H7 (cell line): ENCODE results near the gene DOCK3. TPM values are rescaled to one million over a fixed set of nuclear protein-coding genes. Genes with fewer than 3 reads are reported as not detected.
A peak's percentile ranks its signal among the peaks of the same experiment; 100 is the strongest.

Experiments
- DNase-seq: peaks from one replicate; pipeline ENCODE4 v3.0.0; 2012
- H3K27me3 ChIP-seq: 2 replicates; pipeline ENCODE4 v1.6.0; 2011; ENCODE audit warnings: mild to moderate bottlenecking, low read length; ENCODE audit not compliant: control insufficient read depth, insufficient read depth
- H3K36me3 ChIP-seq: replicated peaks from 2 replicates; pipeline ENCODE4 v1.5.1; 2011; ENCODE audit warnings: low read length; ENCODE audit not compliant: control insufficient read depth, insufficient read depth
- H3K4me3 ChIP-seq: 2 replicates; pipeline ENCODE4 v1.5.1; 2011; ENCODE audit warnings: low read depth, mild to moderate bottlenecking, control low read depth, low read length, moderate library complexity; ENCODE audit not compliant: insufficient read depth
- total RNA-seq: library from RNA; depleted of rRNA; stranded (reverse); fragments of >200 nt; shearing (Covaris generic); gene quantifications from 2 replicates; pipeline ENCODE4 v1.2.3, GENCODE V29; 2014

Gene DOCK3
- total RNA-seq, 1 experiment from 2014 or later = 2.0 TPM

DNA sequence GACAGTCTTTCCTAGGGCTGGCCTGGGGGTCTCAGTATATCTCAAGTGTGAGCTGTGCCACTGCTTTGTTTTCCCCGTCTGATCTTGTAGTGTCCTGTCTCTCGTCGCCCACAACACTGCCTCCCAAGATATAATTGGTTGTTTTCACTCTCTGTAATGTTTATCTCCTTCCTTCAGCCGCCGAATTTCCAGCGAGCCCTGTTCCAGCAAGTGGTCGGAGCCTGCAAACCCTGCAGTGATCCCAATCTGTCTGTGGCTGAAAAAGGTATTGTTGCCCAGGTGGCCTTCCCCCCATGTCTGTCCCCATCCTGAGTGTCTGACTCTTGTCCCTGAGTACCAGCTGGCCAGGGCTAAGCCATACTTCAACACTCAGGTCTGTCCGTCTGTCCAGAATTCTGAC lies 700.8 kb downstream of the DOCK3 start:
- DNase-seq = no peak
- H3K36me3 ChIP-seq = no peaks in the 10 kb centered on the region; the same call in none of the 2 replicates

DNA sequence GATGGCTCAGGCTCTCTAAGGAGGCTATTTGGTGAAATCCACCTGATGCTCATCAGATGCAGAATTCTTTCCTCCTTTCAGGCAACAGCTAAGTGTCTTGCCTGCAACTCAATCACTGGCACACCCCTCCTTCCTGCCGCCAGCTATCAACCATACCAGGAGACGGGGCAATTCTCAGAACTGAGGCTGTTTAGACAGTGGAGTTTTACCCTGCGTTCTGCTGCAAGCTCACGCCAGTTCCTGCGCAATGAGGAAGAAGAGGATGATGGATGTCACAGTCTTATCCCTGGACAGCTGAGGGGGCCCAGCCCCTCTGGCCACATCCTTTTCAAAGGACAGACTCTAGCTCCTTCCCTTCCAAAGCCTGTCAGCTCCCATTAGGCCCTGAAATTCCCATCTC lies 703.3 kb downstream of the DOCK3 start:
- DNase-seq = no peak
- Histone ChIP-seq H3K27me3 (no peaks in the 10 kb centered on the region), H3K4me3 (no peak overlapping the region), H3K36me3 (no peaks in the 10 kb centered on the region; the same call in none of the 2 replicates)

More for the DNA sequence above, 700.8 kb downstream of the DOCK3 start:
- no peak overlapping the region for H3K4me3 ChIP-seq
- H3K27me3 ChIP-seq = no peaks in the 10 kb centered on the region

DNA sequence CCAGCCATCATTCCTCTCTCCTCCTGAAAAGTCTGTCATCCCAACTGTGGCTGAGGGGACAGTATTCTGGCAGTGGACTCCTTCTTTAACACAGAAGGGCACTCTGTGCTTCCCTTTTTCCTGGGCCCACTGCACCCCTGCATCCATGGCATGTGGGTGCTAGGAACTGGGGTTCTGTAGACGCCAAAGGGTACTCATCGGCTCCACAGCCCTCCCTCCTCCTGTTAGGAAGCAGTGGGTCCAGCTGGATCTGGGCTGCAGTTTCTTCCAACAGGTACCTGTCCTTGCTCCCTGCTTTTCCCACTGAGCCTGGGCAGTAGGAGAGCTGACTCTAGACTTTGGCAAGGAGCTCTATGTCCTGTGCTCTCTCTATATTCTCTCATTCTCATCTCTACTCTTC lies 704.0 kb downstream of the DOCK3 start:
- no peak for DNase-seq
- H3K27me3 ChIP-seq = no peaks in the 10 kb centered on the region
- H3K4me3 ChIP-seq = no peak overlapping the region

DNA sequence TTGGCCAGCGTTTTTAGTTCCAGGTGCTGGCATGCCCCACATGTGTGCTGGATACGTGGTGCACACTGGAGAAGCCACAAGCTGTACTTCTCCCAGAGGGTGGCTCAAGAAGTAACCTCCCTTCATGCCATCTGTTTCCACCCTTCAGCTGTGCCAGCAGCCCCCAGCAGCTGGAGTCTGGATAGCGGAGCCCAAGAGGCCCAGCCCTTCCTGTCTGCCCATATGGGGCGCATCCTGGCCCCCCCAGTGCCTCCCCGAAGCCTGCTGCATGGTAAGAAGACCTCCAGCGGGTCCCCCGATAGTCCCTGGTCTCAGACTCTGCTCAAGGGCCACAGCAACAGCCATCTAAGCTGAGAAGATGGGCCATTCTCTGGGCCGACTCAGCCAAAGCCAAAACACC lies 704.6 kb downstream of the DOCK3 start:
- DNase-seq = no peak
- Histone ChIP-seq H3K36me3 (no peaks in the 10 kb centered on the region; the same call in none of the 2 replicates), H3K27me3 (no peaks in the 10 kb centered on the region), H3K4me3 (no peak overlapping the region)

More for the DNA sequence above, 704.0 kb downstream of the DOCK3 start:
- no peaks in the 10 kb centered on the region; the same call in none of the 2 replicates for H3K36me3 ChIP-seq

DNA sequence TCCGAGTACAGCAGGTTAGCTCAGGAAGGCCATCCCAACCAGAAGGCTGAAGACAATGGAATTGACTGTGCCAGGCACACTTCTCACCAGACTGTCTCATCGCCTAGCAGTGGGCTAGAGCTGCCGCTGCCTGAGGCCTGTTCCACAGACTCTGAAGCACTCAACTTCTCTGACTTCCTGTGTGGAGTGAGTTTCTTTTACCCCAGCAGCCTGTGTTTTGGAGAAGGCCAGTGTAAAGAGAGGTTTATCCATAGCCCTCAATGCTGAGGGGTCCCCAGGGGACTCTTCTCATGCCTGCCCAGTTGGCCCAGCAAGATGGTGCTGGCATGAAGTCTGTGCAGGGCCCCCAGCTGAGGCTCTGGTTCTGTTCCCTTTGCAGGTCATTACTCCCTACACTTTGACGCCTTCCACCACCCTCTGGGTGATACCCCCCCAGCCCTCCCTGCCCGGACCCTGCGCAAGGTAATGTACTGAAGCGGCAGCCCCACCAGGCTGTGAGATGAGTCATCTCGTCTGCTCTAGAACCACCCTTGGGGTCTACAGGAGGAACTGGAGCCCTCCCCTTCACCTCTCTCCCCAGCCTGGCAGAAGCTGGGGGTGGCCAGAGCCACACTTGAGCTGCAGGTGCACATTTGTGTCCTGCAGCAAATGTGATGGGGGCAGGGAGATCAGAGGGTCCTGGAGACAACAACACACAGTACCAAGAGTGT lies 705.2 kb downstream of the DOCK3 start:
- H3K36me3 ChIP-seq = no peaks in the 10 kb centered on the region; the same call in 1 of the 2 replicates
- no peaks in the 10 kb centered on the region for H3K27me3 ChIP-seq
- H3K4me3 ChIP-seq = no peak overlapping the region
- no peak for DNase-seq

DNA sequence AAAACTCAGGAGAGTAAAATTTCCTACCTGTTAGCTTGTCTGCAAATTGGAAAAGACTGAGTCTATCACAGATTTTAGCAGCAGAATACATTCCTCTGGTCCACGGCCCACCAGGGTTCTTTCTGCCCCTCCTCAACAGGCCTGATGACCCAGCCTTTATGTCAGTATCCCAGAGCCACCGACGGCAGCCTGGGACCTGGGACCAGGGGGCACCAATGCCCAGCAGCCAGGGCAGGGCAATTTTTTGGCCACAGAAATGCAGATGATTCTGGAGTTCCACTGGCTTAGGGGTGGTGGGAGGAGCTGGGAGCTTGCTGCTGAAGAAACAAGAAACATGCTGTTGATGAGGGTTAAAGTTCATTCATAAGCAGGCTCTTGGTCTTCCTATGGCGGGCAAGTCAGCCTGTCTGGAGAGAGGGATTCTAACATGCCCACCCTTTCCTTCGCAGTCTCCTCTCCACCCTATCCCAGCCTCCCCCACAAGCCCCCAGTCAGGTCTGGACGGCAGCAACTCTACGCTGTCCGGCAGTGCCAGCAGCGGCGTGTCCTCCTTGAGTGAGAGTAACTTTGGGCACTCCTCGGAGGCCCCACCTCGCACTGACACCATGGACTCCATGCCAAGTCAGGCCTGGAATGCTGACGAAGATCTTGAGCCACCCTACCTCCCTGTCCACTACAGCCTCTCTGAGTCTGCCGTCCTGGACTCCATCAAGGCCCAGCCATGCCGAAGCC lies 706.0 kb downstream of the DOCK3 start:
- H3K27me3 ChIP-seq = no peaks in the 10 kb centered on the region
- H3K36me3 ChIP-seq = no peaks in the 10 kb centered on the region
- no peak for DNase-seq
- H3K4me3 ChIP-seq = no peak overlapping the region

DNA sequence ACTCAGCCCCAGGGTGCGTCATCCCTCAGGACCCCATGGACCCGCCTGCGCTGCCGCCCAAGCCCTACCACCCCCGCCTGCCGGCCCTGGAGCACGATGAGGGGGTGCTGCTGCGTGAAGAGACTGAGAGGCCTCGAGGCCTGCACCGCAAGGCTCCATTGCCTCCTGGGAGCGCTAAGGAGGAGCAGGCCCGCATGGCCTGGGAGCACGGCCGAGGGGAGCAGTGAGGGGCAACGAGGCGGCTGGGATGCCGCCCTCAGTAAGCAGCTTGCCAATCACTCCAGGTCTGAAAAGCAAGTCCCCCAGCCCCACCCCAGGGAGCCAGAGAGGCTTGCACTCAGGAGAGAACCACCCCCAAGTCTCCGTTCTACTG lies 706.6 kb downstream of the DOCK3 start:
- no peak for DNase-seq
- Histone ChIP-seq H3K27me3 (no peaks in the 10 kb centered on the region), H3K4me3 (no peak overlapping the region), H3K36me3 (peaks cover 3% of the 10 kb centered on the region)

DNA sequence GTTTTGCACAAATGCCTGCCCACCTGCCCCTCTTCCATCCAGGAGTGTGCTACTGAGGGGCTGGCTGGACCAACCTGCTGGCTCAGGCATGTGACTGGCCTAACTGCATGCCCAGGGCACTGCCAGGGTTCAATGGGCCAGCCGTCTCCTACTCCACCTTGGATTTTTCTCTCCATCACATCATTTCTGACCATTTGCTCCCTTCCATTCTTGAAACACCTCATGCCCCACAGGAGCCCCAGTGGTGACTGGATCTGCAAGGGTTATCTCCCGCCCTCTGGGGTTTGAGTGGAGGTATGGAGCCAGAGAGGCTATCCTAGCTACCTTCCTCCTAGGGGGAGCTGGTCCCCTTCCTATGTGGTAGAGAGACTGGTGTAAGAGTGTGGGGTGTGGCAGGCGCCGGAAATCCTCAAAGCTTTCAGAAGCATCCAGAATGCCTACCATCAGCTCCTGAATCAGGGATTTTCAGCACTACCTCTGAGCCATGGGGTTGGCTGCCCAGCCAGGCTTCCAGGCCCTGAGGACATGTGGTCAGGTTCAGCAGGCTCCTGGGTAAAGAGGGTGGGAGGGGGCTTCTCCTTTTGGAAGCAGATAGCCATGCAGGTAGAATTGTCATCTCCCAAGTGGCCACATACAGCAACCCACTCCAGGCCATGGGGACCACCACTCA lies 707.5 kb downstream of the DOCK3 start:
- H3K4me3 ChIP-seq = no peak overlapping the region
- DNase-seq = peak; percentile 65
- H3K27me3 ChIP-seq = no peaks in the 10 kb centered on the region
- peaks cover 8% of the 10 kb centered on the region for H3K36me3 ChIP-seq

DNA sequence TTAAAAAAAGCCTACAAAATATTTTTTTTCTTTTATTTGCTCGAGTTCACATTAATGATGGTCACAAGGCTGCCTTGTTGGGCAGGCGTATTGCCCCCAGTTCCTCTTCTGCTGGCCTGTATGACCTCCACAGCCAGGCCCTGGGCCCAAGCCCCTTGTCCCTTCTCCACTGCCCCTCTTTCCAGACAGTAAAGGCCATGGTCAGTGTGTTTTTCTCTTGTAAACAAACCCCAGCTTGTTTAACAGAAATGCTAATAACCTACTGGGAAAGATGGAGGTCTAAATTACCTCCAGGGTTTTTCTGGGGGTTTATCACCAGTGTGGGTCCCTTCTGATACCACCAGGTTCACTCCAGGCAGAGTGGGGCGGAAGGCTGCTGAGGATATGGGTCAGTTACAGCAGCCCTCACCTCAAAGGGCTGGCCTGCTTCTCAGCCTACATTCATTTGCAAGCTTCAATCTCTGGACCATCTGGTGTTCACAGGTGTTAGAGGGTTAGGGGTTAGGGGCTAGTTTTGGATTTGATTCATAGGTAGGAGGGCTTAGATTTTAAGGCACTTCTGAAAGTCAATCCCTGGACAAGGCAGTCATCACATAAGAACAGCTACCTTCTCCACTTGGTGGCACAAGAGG lies 708.3 kb downstream of the DOCK3 start:
- Histone ChIP-seq H3K4me3 (no peak overlapping the region), H3K36me3 (peaks cover 15% of the 10 kb centered on the region), H3K27me3 (no peaks in the 10 kb centered on the region)
- DNase-seq = no peak

DNA sequence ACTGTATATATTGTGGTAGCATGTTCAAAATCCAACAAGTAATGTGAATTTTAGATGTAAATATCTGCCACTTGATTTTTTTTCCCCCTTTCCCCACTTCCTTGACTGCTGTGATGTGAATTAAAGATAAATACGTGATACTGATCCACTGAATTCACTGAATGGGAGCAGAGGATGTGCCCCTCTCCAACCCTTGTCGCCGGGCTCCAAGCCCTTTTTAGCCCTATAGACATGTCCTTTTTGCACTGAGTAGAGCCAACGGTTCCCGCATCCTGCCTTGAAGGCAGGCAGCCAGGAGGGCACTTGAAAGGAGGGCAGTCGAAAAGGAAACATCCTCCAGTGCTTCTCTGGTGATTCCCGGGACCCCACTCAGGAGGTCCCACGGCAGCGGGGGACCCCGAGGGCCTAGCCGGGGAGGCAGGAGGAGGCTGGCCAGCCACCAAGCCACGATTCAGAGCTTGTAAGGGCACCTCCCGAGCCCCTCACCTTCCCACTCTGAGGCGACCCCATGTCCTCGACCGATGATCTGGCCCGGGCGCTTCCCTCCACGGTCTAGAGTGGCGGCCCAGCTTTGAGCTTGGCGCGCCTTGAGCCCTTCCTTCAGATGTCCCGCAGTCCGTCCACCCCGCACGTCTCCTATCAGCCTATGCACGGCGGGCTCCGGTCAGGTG lies 709.5 kb downstream of the DOCK3 start:
- no peaks in the 10 kb centered on the region for H3K27me3 ChIP-seq
- DNase-seq = peak; percentile 84
- H3K4me3 ChIP-seq = peak overlapping the region; percentile 92
- peaks cover 24% of the 10 kb centered on the region for H3K36me3 ChIP-seq

DNA sequence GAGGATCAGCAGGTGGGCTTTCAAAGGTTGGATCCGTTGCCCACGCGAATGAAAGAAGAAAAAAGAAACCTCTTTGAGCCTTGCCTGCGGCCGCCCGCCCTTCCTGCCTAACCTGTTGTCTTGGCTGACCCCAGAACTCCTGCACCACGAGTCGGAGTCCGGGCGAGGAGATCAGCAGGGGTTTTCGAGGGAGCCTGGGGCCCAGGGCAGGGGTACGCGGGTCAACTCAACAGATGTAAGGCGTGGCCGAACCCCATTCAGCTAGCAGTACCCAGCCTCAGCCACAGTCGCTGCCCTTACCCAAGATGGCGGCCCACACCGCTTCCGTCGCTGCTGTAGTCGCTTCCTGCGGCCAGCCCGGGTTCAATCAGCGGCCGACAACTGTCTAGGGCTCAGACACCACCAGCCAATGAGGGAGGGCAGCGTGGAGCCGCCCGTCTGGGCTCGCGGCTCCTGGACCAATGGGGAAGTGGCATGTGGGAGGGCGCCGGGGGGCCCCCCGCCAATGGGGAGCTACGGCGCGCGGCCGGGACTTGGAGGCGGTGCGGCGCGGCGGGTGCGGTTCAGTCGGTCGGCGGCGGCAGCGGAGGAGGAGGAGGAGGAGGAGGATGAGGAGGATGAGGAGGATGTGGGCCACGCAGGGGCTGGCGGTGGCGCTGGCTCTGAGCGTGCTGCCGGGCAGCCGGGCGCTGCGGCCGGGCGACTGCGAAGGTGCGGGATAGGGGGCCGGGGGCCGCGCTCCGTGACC lies 710.2 kb downstream of the DOCK3 start, which contains the start of gene MANF:
Gene MANF, plus strand, starts transcription at position 566 of the 748 bp plus-strand sequence. Its CDS starts 52 bp downstream, at position 618.
- peak within 1 kb of the TSS; percentile 92 for H3K4me3 ChIP-seq
- peak; percentile 100 for DNase-seq
- peaks cover 27% of the 10 kb centered on the region for H3K36me3 ChIP-seq
- no peaks in the 10 kb centered on the region for H3K27me3 ChIP-seq

DNA sequence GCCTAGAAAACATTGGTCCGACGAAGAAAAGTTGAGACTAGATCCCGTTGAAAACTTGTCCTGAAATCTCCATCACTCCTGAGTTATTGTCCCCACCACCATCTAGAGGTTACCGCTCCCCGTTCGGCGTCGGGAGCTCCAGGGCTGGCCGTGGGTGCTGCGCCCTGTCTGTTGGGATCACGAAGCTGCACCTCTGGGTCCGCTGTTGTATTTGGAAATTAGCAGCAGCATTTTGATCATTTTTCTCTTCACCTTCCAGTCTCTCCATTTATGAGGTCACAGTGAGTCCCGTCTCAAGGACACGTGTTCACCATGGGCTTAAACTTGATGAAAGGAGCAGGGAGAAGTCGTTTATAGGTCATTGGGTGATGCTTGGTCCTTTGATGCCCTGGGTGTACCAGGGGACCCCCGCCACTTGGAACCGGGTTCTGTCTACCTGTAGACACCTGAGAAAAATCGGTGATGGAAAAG lies 710.9 kb downstream of the DOCK3 start:
- no peak for DNase-seq
- Histone ChIP-seq H3K27me3 (no peaks in the 10 kb centered on the region), H3K36me3 (peaks cover 28% of the 10 kb centered on the region), H3K4me3 (peak overlapping the region; percentile 79)

DNA sequence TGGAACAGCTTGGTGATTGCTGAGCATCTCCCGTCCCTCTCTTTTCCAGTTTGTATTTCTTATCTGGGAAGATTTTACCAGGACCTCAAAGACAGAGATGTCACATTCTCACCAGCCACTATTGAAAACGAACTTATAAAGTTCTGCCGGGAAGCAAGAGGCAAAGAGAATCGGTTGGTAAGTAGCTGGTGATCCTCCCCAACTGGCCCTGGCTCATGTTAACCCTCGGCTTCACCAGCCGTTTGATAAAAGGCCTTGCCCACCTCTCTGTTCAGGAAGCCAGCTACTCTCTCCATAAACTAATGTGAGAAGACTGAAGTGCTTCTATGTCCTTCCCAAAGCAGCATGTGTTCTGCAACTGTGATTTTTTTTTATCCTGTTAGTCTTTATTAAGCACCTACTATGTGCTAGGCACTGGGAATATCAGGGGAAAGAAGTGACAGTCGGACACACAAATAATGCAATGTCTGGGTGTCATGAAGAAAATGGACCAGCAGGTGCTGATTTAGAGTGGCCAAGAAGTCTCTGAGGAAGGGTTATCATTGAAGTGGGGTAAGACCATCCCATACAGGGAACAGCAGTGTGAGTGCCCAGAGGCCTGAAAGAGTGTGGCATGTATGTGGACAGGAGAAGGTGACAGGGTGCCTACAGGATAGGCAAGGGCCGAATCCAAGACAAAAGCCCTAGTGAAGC lies 711.6 kb downstream of the DOCK3 start:
- Histone ChIP-seq H3K4me3 (peak overlapping the region; percentile 79), H3K27me3 (no peaks in the 10 kb centered on the region), H3K36me3 (peaks cover 28% of the 10 kb centered on the region)
- no peak for DNase-seq
